Parathyroid adenoma (tissue), 2 donors: ENCODE measurements around the gene RCAN3.
"Not testable (repeated sequence)": the region's sequence is repeated elsewhere in the genome, so short reads cannot be mapped to it uniquely, and the experiment has no call there.

Experiments
- H2AFZ ChIP-seq: fragments of 300-600 bp; sonication (generic); one replicate; pipeline ENCODE4 v1.7.0; 2017; ENCODE audit warnings: antibody characterized with exemption, mild to moderate bottlenecking
- H3K27ac ChIP-seq: fragments of 300-600 bp; sonication (generic); one replicate; pipeline ENCODE4 v1.7.0; 2017
- H3K27me3 ChIP-seq: fragments of 300-600 bp; sonication (generic); one replicate; pipeline ENCODE4 v1.7.0; 2017; ENCODE audit warnings: low read length; ENCODE audit not compliant: control insufficient read depth, insufficient read depth
- H3K36me3 ChIP-seq: fragments of 300-600 bp; sonication (generic); one replicate; pipeline ENCODE4 v1.7.0; 2017; ENCODE audit warnings: low read length; ENCODE audit not compliant: control insufficient read depth, insufficient read depth
- H3K4me1 ChIP-seq: fragments of 300-600 bp; sonication (generic); one replicate; pipeline ENCODE4 v1.7.0; 2017; ENCODE audit warnings: control low read depth
- H3K4me2 ChIP-seq: fragments of 300-600 bp; sonication (generic); one replicate; pipeline ENCODE4 v1.7.0; 2017; ENCODE audit warnings: low read length
- H3K4me3 ChIP-seq: fragments of 300-600 bp; sonication (generic); one replicate; pipeline ENCODE4 v1.7.0; 2017; ENCODE audit warnings: low read depth, low read length
- H3K79me2 ChIP-seq: fragments of 300-600 bp; sonication (generic); one replicate; pipeline ENCODE4 v1.7.0; 2017; ENCODE audit warnings: control low read depth
- H3K9ac ChIP-seq: fragments of 300-600 bp; sonication (generic); one replicate; pipeline ENCODE4 v1.7.0; 2017; ENCODE audit warnings: mild to moderate bottlenecking
- H3K9me3 ChIP-seq: fragments of 300-600 bp; sonication (generic); one replicate; pipeline ENCODE4 v1.7.0; 2017; ENCODE audit warnings: low read length; ENCODE audit not compliant: control insufficient read depth
- CTCF ChIP-seq: fragments of 300-600 bp; sonication (generic); IDR thresholded peaks from one replicate; pipeline ENCODE4 v1.7.0; 2017; ENCODE audit warnings: antibody characterized with exemption, mild to moderate bottlenecking
- donor health status: primary hyperparathyroidism.

Gene RCAN3

DNA sequence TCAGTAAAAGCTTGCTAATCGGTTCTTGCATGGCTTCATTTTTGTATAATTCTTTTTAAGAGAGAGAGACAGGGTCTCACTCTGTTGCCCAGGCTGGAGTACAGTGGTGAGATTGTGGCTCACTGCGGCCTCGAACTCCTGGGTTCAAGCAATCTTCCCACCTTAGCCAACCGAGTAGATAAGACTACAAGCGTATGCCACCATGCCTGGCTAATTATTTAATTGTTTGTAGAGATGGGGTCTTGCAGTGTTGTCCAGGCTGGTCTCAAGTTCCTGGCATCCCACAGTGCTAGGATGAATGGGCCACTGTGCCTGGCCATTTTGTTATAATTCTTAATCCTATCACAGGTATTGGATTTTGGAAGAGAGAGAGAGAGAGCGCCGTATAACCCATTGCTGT, 23.4 kb downstream of the RCAN3 start:
- Histone ChIP-seq H3K4me3 (no peak overlapping the region), H3K9me3 (no peaks in the 10 kb centered on the region), H3K27ac (no peak overlapping the region), H3K27me3 (no peaks in the 10 kb centered on the region), H3K79me2 (no peaks in the 10 kb centered on the region), H3K4me1 (no peaks in the 10 kb centered on the region), H2AFZ (no peak overlapping the region), H3K36me3 (no peaks in the 10 kb centered on the region), H3K9ac (no peak overlapping the region), H3K4me2 (no peak overlapping the region)
- TF ChIP-seq CTCF: no peak

GRCh38 chr1:24526940-24527542, 24.4 kb downstream of the RCAN3 start:
- no peak for TF ChIP-seq CTCF
- no peaks in the 10 kb centered on the region for H3K4me1 ChIP-seq
- no peaks in the 10 kb centered on the region for H3K27me3 ChIP-seq
- H3K36me3 ChIP-seq: no peaks in the 10 kb centered on the region
- H3K27ac ChIP-seq: no peak overlapping the region
- no peak overlapping the region for H2AFZ ChIP-seq
- no peak overlapping the region for H3K4me3 ChIP-seq
- no peak overlapping the region for H3K4me2 ChIP-seq
- no peaks in the 10 kb centered on the region for H3K79me2 ChIP-seq
- no peak overlapping the region for H3K9ac ChIP-seq
- no peaks in the 10 kb centered on the region for H3K9me3 ChIP-seq

GRCh38 chr1:24528744-24529143, 26.1 kb downstream of the RCAN3 start:
- H3K4me3 ChIP-seq: no peak overlapping the region
- H3K9ac ChIP-seq: no peak overlapping the region
- H3K4me1 ChIP-seq: no peaks in the 10 kb centered on the region
- H3K27ac ChIP-seq: no peak overlapping the region
- H3K27me3 ChIP-seq: no peaks in the 10 kb centered on the region
- H2AFZ ChIP-seq: no peak overlapping the region
- H3K9me3 ChIP-seq: no peaks in the 10 kb centered on the region
- H3K79me2 ChIP-seq: no peaks in the 10 kb centered on the region
- no peak for TF ChIP-seq CTCF
- H3K36me3 ChIP-seq: no peaks in the 10 kb centered on the region
- no peak overlapping the region for H3K4me2 ChIP-seq

- not testable (repeated sequence) for H3K4me3 ChIP-seq, H3K27me3 ChIP-seq, H3K79me2 ChIP-seq, H3K4me1 ChIP-seq, H3K36me3 ChIP-seq, H3K27ac ChIP-seq, H3K4me2 ChIP-seq, H2AFZ ChIP-seq, H3K9me3 ChIP-seq, H3K9ac ChIP-seq
These were observed 26.7 kb downstream of the RCAN3 start for GRCh38 chr1:24529292-24529691.

GRCh38 chr1:24535021-24535424, 32.4 kb downstream of the RCAN3 start:
- Histone ChIP-seq H3K4me3 (no peak overlapping the region), H3K4me2 (no peak overlapping the region), H3K9ac (no peak overlapping the region), H2AFZ (no peak overlapping the region), H3K27me3 (no peaks in the 10 kb centered on the region), H3K4me1 (peaks cover 7% of the 10 kb centered on the region), H3K9me3 (no peaks in the 10 kb centered on the region), H3K36me3 (no peaks in the 10 kb centered on the region), H3K27ac (no peak overlapping the region), H3K79me2 (no peaks in the 10 kb centered on the region)
- TF ChIP-seq CTCF: no peak
